ENCODE measurements around the gene ZNF695.
A peak's percentile ranks its signal among the peaks of the same experiment; 100 is the strongest.
"Not testable (repeated sequence)": the region's sequence is repeated elsewhere in the genome, so short reads cannot be mapped to it uniquely, and the experiment has no call there.

The ZNF695 gene
- total RNA-seq = 0 reads per million in 4 donors

- DNase-seq = peak in 3 of 5 donors; percentile 3 to 75 (median 6)
These were observed at the start of gene ZNF695 for GRCh38 chr1:247007511-247008405. Gene ZNF695 (minus strand): TSS chr1:247008057. CDS start chr1:247007908, 149 bp downstream.

- no peak for DNase-seq
These were observed 48.2 kb upstream of the ZNF695 start for GRCh38 chr1:247056071-247056470.

DNA sequence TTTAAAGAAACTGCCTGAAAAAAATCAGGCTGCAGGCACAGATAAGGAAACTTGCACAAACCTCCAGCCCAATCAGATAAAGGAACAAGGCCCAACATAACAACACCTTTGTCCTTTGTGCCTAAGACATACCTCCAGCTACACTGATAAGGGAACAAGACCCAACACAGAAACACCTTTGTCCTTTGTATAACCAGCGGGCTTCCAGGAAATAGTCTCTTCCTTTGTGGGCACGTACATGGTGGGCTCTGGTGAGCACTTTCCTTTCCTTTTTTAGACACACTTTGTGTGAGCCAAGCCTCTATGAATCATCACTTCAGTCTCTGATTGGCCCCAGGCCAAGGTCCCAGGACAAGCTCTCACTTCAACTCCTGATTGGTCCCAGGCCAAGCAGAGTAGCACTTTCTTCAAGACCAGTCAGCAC lies 47.1 kb upstream of the ZNF695 start:
- DNase-seq = no peak

DNA sequence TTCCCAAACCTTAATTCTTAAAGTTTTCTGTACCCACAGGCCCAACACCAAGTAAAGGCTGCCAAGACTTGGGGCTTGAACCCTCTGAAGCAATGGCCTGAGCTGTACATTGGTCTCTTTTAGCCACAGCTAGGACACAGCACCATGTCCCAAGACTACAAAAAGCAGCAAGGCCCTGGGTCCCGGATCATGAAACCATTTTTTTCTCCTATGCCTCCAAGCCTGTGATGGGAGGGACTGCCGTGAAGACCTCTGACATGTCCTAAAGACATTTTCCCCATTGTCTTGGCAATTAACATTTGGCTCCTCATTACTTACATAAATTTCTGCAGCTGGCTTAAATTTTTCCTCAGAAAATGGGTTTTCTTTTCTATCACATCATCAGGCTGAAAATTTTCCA lies 39.8 kb upstream of the ZNF695 start:
- DNase-seq = no peak

- DNase-seq = no peak
These were observed 39.4 kb upstream of the ZNF695 start for GRCh38 chr1:247047260-247047659.

DNA sequence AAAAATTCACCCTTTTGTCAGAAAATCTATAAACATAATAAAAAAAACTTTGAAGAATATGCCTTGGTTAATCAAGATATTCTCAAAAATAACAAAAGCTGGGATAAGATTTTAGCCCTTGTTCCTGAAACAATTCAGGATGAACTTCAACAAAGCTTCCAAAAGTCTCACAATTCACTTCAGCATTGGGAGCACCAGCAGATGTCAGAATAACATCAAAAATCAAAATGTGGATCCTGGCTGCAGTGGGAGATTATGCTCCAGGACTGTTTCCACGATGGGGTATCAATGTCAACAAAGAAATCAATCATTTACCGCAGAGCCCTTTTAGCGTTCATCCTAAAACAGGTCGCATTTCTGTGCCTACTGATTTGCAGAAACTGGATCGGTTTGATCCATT lies 35.5 kb upstream of the ZNF695 start:
- DNase-seq = no peak

DNA sequence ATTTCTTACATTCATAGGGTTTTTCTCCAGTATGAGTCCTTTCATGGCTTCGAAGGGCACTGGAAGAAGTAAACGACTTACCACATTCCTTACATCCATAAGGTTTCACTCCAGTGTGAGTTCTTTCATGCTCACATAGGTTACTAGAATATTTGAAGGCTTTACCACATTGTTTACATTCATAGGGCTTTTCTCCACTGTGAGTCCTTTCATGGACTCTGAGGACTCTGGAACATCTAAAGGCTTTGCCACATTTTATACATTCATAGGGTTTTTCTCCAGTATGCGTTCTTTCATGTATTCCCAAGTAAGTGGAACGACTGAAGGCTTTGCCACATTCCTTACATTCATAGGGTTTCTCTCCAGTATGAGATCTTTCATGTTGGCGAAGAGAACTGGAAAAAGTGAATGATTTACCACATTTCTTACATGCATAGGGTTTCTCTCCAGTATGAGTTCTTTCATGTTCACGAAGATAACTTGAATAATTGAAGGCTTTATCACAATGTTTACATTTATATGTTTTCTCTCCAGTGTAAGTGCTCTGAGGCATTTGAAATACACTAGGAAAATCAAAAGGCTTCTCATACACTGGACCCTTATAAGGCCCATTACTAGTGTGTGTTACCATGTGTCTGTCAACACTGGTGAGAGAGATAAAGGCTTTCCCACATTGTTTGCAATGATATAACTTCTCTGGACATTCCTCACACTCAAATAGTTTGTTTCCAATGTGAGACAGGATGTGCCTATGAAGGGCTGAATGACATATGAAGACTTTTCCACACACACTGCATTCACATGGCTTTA lies 29.9 kb upstream of the ZNF695 start:
- no peak for DNase-seq

GRCh38 chr1:247032306-247032705 lies 24.4 kb upstream of the ZNF695 start:
- not testable (repeated sequence) for DNase-seq

- DNase-seq = not testable (repeated sequence)
These were observed 16.8 kb upstream of the ZNF695 start for GRCh38 chr1:247024658-247025057.

DNA sequence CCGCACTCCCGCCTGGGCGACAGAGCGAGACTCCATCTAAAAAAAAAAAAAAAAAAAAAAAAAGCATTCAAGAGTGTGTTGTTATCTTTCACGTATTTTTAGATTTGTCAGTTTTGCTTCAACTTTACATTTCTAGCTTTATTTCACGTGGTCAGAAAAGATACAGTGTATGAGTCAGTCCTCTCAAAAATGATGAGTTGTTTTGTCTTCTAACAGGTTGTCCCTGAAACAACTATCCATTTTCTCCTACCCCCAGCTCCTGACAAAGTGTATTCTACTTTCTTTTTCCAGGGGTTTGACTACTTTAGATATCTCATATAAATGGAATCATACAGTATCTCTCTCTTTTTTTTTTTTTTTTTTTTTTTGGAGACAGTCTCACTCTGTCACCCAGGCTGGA lies 5.5 kb upstream of the ZNF695 start:
- no peak for DNase-seq

DNA sequence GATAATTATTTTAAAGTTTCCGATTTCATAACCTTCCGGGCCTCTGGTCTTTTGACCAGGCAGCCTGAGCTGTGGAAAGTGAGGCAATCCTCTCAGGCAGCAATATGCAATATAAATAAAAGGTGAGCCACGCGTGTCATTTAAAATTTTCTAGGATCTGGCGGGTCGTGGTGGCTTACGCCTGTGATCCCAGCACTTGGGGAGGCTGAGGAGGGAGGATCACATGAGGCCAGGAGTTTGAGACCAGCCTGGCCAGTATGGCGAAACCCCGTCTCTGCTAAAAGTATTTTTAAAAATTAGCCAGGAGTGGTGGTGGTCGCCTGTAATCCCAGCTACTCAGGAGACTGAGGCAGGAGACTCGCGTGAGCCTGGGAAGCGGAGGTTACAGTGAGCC lies 546 bp upstream of the ZNF695 start:
- DNase-seq = no peak

DNA sequence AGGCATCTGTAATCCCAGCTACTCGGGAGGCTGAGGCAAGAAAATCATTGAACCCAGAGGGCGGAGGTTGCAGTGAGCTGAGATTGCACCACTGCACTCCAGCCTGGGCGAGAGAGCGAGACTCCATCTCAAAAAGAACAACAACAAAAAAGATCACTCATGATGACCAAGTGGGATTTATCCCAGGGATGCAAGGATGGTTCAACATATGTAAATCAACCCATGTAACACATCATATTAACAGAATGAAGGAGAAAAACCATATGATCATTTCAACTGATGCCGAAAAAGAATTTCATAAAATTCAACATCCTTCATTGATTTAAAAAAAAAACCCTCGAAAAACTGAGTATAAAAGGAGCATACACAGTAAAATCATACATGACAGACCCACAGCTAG lies 3.8 kb downstream of the ZNF695 start:
- DNase-seq = not testable (repeated sequence)

DNA sequence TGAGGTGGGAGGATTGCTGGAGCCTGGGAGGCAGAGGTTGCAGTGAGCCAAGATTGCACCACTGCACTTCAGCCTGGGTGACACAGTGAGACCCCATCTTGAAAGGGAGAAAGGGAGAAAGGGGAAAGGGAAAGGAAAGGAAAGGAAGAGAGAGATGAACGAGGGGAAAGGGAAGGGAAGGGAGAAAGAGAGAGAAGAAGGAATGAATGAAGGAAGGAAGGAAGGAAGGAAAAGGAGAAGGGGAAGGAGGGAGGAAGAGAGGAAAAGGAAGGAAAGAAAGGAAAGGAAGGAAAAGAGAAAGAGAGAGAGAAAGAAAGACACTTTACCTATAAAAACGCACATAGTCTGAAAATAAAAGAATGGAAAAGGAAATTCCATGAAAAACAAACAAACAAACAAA lies 18.0 kb downstream of the ZNF695 start:
- DNase-seq = no peak

GRCh38 chr1:246988316-246988715 lies 19.5 kb downstream of the ZNF695 start:
- DNase-seq = no peak

- no peak for DNase-seq
These were observed 20.7 kb downstream of the ZNF695 start for GRCh38 chr1:246987083-246987690.

- DNase-seq = no peak
These were observed 29.1 kb downstream of the ZNF695 start for GRCh38 chr1:246978785-246979184.

- DNase-seq = no peak
These were observed 29.6 kb downstream of the ZNF695 start for GRCh38 chr1:246978281-246978680.

GRCh38 chr1:246971969-246972368 lies 35.9 kb downstream of the ZNF695 start:
- no peak for DNase-seq

DNA sequence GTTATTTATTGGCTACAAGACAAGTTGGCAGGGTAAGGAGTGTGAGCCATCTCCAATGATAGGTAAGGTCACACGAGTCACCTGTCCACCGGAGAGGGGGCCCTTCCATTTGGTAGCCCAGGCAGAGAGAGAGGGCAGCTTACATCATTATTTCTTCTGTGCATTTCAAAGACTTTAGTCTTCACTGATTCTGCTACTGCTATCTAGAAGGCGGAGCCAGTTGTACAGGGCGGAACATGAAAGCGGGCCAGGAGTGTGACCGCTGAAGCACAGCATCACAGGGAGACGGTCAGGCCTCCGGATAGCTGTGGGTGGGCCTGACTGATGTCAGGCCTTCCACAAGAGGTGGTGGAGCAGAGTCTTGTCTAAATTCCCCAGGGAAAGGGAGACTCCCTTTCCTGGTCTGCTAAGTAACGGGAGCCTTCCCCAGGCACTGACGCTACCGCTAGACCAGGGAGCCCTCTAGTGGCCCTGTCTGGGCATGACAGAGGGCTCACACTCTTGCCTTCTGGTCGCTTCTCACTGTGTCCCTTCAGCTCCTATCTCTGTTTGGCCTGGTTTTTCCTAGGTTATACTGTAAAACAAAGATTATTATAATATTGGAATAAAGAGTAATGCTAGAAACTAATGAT lies 36.7 kb downstream of the ZNF695 start:
- peak in 3 of 5 donors; percentile 4 to 15 (median 8) for DNase-seq

- DNase-seq = no peak
These were observed 38.2 kb downstream of the ZNF695 start for GRCh38 chr1:246969621-246970020.

DNA sequence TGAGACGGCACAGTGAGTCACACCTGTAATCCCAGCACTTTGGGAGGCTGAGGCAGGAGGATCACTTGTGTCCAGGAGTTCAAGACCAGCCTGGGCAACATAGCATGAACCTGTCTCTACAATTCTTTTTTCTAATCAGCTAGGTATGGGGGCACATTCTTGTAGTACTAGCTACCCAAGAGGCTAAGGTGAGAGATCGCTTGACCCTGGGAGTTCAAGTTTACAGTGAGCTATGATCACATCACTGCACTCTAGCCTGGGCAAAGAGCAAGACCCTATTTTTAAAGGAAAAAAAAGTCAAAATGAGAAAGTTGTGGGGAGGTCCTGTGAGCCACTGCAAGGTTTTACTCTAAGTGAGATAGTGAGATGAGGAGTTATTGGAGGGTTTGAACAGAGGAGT lies 41.4 kb downstream of the ZNF695 start:
- no peak for DNase-seq

GRCh38 chr1:246959944-246960693 lies 47.7 kb downstream of the ZNF695 start:
- no peak for DNase-seq
